ENCODE data around the gene CSNK2A2. TPM values are rescaled to one million over a fixed set of nuclear protein-coding genes. Genes with fewer than 3 reads are reported as not detected.

CSNK2A2 gene
- total RNA-seq, 1 donor from 2014 or later = 96.2 TPM

- peaks cover 4% of the 10 kb centered on the region for H3K36me3 Mint-ChIP-seq (ENCODE audit: low read depth, unreplicated experiment)
- TF ChIP-seq CTCF (IDR thresholded peaks at IDR 0.05; ENCODE audit: insufficient read depth, low read depth, low read length) = no peak
- no peak for TF ChIP-seq EZH2 (IDR thresholded peaks at IDR 0.05; ENCODE audit: insufficient read depth, low read length)
- peak overlapping the region; percentile 50 for H3K27ac Mint-ChIP-seq (ENCODE audit: unreplicated experiment)
- no peak for FAIRE-seq
- Histone ChIP-seq H3K36me3 (ENCODE audit: insufficient read depth, low read length) (peaks cover 10% of the 10 kb centered on the region), H3K27ac (ENCODE audit: low read depth, low read length) (no peak overlapping the region), H3K79me2 (ENCODE audit: insufficient read depth, low read length) (peaks cover 77% of the 10 kb centered on the region), H3K4me2 (ENCODE audit: low read length) (no peak overlapping the region), H3K4me3 (ENCODE audit: insufficient read depth, low read depth, low read length) (no peak overlapping the region), H2AFZ (ENCODE audit: low read depth, low read length) (no peak overlapping the region), H3K4me1 (ENCODE audit: insufficient read depth, low read length) (peaks cover 20% of the 10 kb centered on the region), H4K20me1 (ENCODE audit: insufficient read depth, low read length) (peaks cover 91% of the 10 kb centered on the region), H3K9ac (ENCODE audit: low read length) (no peak overlapping the region), H3K9me3 (ENCODE audit: insufficient read depth, low read depth, low read length) (no peaks in the 10 kb centered on the region), H3K27me3 (ENCODE audit: insufficient read depth, low read length) (no peaks in the 10 kb centered on the region)
- H3K9me3 Mint-ChIP-seq (ENCODE audit: unreplicated experiment) = no peaks in the 10 kb centered on the region
- no peak for DNase-seq (ENCODE audit: low read depth)
- no peaks in the 10 kb centered on the region for H3K27me3 Mint-ChIP-seq (ENCODE audit: low read depth, unreplicated experiment)
- H3K4me3 Mint-ChIP-seq (ENCODE audit: unreplicated experiment) = no peak overlapping the region
- H3K4me1 Mint-ChIP-seq (ENCODE audit: low read depth, unreplicated experiment) = peaks cover 31% of the 10 kb centered on the region
These were observed 77.7 kb downstream of the CSNK2A2 start for GRCh38 chr16:58120234-58120633.

GRCh38 chr16:58119509-58119845 is 78.4 kb downstream of the CSNK2A2 start:
- peaks cover 90% of the 10 kb centered on the region for H4K20me1 ChIP-seq (ENCODE audit: insufficient read depth, low read length)
- no peaks in the 10 kb centered on the region for H3K9me3 Mint-ChIP-seq (ENCODE audit: unreplicated experiment)
- no peaks in the 10 kb centered on the region for H3K27me3 ChIP-seq (ENCODE audit: insufficient read depth, low read length)
- H3K9ac ChIP-seq (ENCODE audit: low read length) = no peak overlapping the region
- peaks cover 30% of the 10 kb centered on the region for H3K4me1 Mint-ChIP-seq (ENCODE audit: low read depth, unreplicated experiment)
- H3K4me3 Mint-ChIP-seq (ENCODE audit: unreplicated experiment) = no peak overlapping the region
- FAIRE-seq = no peak
- H3K4me1 ChIP-seq (ENCODE audit: insufficient read depth, low read length) = peaks cover 20% of the 10 kb centered on the region
- TF ChIP-seq CTCF (IDR thresholded peaks at IDR 0.05; ENCODE audit: insufficient read depth, low read depth, low read length) (no peak), EZH2 (IDR thresholded peaks at IDR 0.05; ENCODE audit: insufficient read depth, low read length) (no peak)
- H2AFZ ChIP-seq (ENCODE audit: low read depth, low read length) = no peak overlapping the region
- H3K27me3 Mint-ChIP-seq (ENCODE audit: low read depth, unreplicated experiment) = no peaks in the 10 kb centered on the region
- H3K9me3 ChIP-seq (ENCODE audit: insufficient read depth, low read depth, low read length) = no peaks in the 10 kb centered on the region
- H3K79me2 ChIP-seq (ENCODE audit: insufficient read depth, low read length) = peaks cover 70% of the 10 kb centered on the region
- H3K36me3 Mint-ChIP-seq (ENCODE audit: low read depth, unreplicated experiment) = peaks cover 9% of the 10 kb centered on the region
- H3K36me3 ChIP-seq (ENCODE audit: insufficient read depth, low read length) = peaks cover 18% of the 10 kb centered on the region
- H3K4me3 ChIP-seq (ENCODE audit: insufficient read depth, low read depth, low read length) = no peak overlapping the region
- peak overlapping the region; percentile 15 for H3K4me2 ChIP-seq (ENCODE audit: low read length)
- no peak overlapping the region for H3K27ac Mint-ChIP-seq (ENCODE audit: unreplicated experiment)
- DNase-seq (ENCODE audit: low read depth) = no peak
- no peak overlapping the region for H3K27ac ChIP-seq (ENCODE audit: low read depth, low read length)

GRCh38 chr16:58118801-58119508 is 79.0 kb downstream of the CSNK2A2 start:
- Histone ChIP-seq H3K36me3 (ENCODE audit: insufficient read depth, low read length) (peaks cover 20% of the 10 kb centered on the region), H2AFZ (ENCODE audit: low read depth, low read length) (no peak overlapping the region), H3K9ac (ENCODE audit: low read length) (no peak overlapping the region), H3K4me2 (ENCODE audit: low read length) (peak overlapping the region; percentile 15), H3K9me3 (ENCODE audit: insufficient read depth, low read depth, low read length) (no peaks in the 10 kb centered on the region), H3K27ac (ENCODE audit: low read depth, low read length) (no peak overlapping the region), H3K4me1 (ENCODE audit: insufficient read depth, low read length) (peaks cover 20% of the 10 kb centered on the region), H3K79me2 (ENCODE audit: insufficient read depth, low read length) (peaks cover 65% of the 10 kb centered on the region), H4K20me1 (ENCODE audit: insufficient read depth, low read length) (peaks cover 86% of the 10 kb centered on the region), H3K4me3 (ENCODE audit: insufficient read depth, low read depth, low read length) (no peak overlapping the region), H3K27me3 (ENCODE audit: insufficient read depth, low read length) (no peaks in the 10 kb centered on the region)
- no peak for TF ChIP-seq CTCF (IDR thresholded peaks at IDR 0.05; ENCODE audit: insufficient read depth, low read depth, low read length)
- TF ChIP-seq EZH2 (IDR thresholded peaks at IDR 0.05; ENCODE audit: insufficient read depth, low read length) = no peak
- H3K4me1 Mint-ChIP-seq (ENCODE audit: low read depth, unreplicated experiment) = peaks cover 29% of the 10 kb centered on the region
- FAIRE-seq = no peak
- H3K36me3 Mint-ChIP-seq (ENCODE audit: low read depth, unreplicated experiment) = peaks cover 10% of the 10 kb centered on the region
- no peaks in the 10 kb centered on the region for H3K27me3 Mint-ChIP-seq (ENCODE audit: low read depth, unreplicated experiment)
- H3K27ac Mint-ChIP-seq (ENCODE audit: unreplicated experiment) = no peak overlapping the region
- no peak overlapping the region for H3K4me3 Mint-ChIP-seq (ENCODE audit: unreplicated experiment)
- no peaks in the 10 kb centered on the region for H3K9me3 Mint-ChIP-seq (ENCODE audit: unreplicated experiment)
- no peak for DNase-seq (ENCODE audit: low read depth)

Data from astrocyte (in vitro differentiated cells and primary cell).